SU-DHL-6 (cell line): Measurements from ENCODE around the gene ANKS6.

Experiments
- CTCF ChIP-seq: fragments of 200-600 bp; sonication (generic); IDR thresholded peaks from one replicate; pipeline ENCODE4 v1.5.1; 2017; ENCODE audit warnings: antibody characterized with exemption, mild to moderate bottlenecking, low read length, moderate library complexity; ENCODE audit not compliant: insufficient read depth, poor library complexity, severe bottlenecking
- EZH2phosphoT487 ChIP-seq: fragments of 200-600 bp; sonication (generic), shearing (Covaris generic); conservative IDR thresholded peaks from 2 replicates; pipeline ENCODE4 v1.6.1; 2018; ENCODE audit warnings: mild to moderate bottlenecking, antibody characterized with exemption, low read length, moderate library complexity, mixed read lengths

GRCh38 chr9:98833090-98833956 is 37.0 kb upstream of the ANKS6 start:
- TF ChIP-seq CTCF, result no peak
- TF ChIP-seq EZH2phosphoT487, result no peak
